Measurements from ENCODE around the gene C11orf21.

- TF ChIP-seq, protein P1, sequence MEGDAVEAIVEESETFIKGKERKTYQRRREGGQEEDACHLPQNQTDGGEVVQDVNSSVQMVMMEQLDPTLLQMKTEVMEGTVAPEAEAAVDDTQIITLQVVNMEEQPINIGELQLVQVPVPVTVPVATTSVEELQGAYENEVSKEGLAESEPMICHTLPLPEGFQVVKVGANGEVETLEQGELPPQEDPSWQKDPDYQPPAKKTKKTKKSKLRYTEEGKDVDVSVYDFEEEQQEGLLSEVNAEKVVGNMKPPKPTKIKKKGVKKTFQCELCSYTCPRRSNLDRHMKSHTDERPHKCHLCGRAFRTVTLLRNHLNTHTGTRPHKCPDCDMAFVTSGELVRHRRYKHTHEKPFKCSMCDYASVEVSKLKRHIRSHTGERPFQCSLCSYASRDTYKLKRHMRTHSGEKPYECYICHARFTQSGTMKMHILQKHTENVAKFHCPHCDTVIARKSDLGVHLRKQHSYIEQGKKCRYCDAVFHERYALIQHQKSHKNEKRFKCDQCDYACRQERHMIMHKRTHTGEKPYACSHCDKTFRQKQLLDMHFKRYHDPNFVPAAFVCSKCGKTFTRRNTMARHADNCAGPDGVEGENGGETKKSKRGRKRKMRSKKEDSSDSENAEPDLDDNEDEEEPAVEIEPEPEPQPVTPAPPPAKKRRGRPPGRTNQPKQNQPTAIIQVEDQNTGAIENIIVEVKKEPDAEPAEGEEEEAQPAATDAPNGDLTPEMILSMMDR (IDR thresholded peaks at IDR 0.05; ENCODE audit: insufficient read depth, low read depth, low read length) = no peak
- TF ChIP-seq EZH2 (IDR thresholded peaks at IDR 0.05; ENCODE audit: insufficient read depth, low read length) = no peak
Measured at GRCh38 chr11:2300936-2301630, 635 bp downstream of the C11orf21 start.

All from astrocyte (in vitro differentiated cells and primary cell).